GM21447 (cell line): ENCODE measurements around the gene ADRM1.
A peak's percentile ranks its signal among the peaks of the same experiment; 100 is the strongest.

ENCODE experiments used
- ATAC-seq: cut with Tn5 transposase; IDR thresholded peaks from one replicate; pipeline ENCODE4 v1.9.1; 2021; ENCODE audit not compliant: unreplicated experiment

Gene ADRM1

DNA sequence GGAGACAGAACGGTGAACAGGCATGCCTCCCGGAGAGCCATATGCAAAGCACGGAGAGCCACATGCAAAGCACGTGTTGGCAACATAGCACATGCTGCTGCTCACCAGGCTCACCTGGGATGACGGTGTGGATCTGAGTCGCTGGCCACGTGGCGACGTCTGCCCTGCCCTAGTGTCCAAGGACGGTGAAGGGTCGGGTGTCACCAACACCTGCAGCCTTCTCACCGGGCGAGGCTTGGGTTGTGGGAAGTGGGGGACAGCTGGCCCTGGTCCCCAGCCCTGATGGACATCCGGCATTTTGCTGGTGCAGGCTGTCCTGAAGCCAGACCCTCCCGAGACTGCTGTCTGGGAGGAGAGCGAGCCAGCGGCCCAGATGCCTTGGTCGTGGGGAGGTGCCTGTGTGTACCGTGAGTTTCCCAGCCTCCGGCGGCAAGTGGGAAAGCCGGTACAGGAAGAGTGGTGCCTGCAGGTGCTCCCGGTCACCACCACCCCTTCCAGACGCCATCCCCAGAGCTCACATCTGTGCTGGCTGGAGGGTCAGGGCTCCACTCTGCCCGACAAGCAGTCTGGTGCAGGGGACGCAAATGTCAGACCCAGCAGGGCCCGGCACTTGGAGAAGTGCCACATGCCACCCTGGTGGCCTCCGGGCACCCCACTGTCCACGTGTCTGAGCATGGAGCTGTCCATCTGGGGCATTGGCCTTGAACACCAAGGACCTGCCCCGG is 5.9 kb upstream of the ADRM1 start:
- no peak for ATAC-seq

DNA sequence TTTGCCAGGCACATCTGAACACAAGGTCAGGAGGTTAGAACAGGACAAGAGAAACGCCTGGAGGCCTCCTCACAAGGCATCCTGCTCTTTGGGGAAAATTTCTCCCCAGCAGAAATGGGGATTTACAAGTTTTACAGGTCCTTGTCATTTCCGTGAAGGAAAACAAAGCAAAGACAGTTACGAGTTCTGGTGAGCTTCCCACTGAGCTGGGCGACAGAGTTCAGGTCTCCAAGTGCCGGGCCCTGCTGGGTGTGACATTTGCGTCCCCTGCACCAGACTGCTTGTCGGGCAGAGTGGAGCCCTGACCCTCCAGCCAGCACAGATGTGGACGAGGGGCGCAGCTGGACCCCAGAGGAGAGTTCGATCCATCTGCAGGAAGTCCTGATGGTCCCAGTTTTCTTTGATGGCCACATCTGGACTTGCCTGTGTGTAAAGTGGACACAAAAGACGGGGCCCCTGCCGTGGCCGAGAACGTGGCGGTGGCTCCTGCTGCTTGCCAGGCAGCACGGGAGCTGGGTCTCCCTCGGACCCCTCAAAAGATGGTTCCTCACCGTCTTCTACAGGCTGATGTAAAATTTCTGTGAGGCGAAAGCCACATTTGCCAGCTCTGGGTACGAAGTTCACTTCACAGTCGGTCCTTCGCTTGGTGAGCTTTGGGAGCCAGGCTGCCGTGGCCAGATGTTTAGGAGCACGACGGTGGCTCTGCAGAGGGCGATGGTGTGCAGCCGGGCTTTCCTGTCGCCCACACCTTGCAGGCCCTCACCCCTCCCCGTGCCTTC is 5.2 kb upstream of the ADRM1 start:
- no peak for ATAC-seq

DNA sequence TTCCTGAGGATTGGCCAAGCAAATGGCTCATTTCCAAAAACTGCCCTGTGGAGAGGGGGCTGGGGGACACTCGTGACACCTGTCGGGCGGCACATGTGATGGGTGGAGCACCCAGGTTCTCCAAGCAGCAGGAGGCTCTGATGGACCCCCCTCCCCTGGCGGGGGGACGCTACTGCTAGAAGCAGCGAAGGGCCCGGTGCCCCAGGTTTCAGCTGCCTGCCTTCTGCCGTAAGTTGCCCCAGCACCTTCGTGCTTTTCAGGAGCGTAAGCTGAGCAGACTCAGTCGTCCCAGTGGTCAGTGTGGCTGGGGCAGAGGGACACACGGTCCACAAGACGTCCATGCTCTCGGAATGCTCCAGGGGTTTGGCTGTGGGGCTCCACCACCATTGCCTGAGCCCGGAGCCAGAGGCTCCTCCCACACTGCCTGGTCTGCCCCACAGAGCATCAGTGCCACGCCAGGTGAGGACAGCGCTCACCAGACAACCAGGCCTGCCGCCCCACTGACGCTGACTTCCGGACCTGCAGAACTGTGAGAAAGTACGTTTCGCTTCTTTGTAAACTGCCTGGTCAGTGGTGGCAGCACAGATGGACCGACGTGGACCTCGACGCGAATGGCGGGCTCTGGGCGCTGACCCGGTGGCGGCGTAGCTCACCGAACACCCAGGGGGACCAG is 4.1 kb upstream of the ADRM1 start:
- ATAC-seq, result no peak

DNA sequence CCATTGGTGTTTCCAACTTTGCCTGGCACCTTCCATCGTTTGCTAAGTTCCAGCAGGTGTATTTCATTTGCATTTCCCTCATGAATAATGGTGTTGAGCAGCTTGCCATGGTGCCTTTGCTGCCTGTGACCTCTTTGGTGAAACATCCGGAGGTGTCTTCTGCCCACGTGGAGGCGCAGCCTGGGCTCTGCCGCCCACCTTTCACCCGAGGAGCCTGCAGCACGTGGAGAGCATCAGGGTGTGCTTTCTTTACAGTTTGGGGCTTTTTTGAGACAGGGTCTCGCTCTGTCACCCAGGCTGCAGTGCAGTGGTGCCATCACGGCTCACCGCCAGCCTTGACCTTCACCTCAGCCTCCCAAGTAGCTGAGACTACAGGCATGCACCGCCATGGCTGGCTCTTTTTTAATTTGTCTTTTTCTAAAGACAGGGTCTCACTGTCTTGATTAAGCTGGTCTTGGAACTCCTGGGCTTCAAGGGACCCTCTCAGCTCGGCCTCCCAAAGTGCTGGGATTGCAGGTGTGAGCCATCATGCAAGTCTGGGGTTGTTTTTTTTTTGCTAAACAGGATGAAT is 3.0 kb upstream of the ADRM1 start:
- ATAC-seq, result no peak

DNA sequence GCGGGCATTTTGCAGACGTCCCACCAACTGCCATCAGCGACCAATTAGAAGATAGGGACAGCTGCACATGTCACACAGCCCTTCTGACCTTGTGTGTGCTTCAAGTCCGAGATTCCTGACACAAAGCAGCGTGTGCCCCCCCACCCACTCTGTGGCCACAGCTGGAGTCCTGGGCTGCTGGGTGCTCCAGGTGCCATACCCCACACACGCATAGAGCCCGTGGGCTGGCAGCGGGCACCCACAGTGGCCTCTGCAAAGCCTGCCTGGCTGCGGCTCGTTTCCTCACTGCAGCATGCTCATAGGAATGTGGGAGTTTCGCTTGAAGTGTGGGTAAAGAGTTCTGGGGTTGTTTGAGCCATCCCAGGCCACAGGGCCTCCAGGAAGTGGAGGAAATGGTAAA is 2.5 kb upstream of the ADRM1 start:
- ATAC-seq, result no peak

- no peak for ATAC-seq
These were observed 1.6 kb upstream of the ADRM1 start for GRCh38 chr20:62301111-62301668.

DNA sequence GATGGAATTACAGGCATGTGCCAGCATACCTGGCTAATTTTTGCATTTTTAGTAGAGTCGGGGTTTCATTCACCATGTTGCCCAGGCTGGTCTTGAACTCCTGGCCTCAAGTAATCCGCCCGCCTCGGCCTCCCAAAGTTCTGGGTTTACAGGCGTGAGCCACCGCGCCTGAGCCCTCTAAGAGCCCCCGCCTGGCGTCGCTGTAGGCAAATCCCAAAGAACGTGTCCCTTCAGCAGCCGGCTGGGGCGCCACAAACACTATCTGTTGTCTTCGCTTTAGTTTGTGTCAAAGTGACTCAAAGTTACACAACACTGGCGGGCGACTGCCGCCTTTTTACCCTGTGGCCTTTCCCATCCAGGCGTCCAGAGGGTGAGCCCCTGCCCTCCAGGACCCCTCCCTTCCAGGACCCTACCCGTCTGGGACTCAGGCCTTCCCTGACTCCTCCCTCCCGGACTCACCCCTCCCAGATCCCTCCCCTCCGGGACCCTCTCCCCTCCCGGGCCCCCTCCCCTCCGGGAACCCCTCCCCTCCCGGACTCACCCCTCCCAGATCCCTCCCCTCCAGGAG is 940 bp upstream of the ADRM1 start:
- peak; percentile 40 for ATAC-seq

DNA sequence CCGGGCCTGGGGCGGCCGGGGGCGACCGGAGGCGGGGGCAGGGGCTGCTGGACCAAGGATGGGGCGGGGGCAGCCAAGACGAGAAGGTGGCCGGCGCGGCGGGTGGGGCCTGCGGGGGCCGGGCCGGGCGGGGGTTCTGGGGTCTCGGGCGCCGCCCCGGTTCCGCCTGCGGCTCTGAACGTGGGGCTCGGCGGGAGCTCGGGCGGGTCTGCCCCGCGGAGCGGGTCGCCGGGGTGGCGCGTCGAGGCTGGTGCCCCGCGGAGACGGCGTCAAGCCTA is 204 bp downstream of the ADRM1 start:
- no peak for ATAC-seq

DNA sequence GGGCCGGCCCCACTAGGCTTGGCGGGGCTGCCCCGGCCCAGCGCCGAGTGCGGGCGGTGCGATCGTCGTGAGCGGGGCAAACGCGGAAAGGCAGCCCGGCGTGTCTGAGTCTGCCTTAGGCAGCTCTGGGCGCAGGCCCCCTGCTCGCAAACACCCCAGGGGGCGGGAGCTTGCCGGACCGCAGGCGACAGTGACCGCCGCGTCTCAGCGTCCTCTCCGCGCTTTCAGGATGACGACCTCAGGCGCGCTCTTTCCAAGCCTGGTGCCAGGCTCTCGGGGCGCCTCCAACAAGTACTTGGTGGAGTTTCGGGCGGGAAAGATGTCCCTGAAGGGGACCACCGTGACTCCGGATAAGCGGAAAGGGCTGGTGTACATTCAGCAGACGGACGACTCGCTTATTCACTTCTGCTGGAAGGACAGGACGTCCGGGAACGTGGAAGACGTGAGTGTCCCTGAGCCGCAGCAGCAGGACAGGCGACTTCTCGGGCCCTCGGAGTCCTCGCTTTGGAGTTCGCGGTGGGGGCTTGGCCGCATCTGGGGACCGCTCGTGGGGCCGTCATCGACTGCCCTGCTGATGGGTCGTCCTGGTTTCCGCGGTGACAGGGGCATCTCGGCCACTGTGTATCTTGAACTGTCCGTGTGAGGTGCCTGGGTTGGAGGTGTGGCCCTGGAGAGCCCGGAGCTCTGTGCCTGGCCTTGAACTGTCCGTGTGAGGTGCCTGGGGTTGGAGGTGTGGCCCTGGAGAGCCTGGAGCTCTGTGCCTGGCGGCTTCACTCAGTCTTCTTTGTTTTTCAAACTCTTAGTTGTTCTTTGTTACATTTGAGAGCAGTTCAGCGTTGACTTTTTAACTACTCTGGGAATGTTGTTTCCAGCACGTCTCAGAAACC is 786 bp downstream of the ADRM1 start:
- ATAC-seq, result no peak

DNA sequence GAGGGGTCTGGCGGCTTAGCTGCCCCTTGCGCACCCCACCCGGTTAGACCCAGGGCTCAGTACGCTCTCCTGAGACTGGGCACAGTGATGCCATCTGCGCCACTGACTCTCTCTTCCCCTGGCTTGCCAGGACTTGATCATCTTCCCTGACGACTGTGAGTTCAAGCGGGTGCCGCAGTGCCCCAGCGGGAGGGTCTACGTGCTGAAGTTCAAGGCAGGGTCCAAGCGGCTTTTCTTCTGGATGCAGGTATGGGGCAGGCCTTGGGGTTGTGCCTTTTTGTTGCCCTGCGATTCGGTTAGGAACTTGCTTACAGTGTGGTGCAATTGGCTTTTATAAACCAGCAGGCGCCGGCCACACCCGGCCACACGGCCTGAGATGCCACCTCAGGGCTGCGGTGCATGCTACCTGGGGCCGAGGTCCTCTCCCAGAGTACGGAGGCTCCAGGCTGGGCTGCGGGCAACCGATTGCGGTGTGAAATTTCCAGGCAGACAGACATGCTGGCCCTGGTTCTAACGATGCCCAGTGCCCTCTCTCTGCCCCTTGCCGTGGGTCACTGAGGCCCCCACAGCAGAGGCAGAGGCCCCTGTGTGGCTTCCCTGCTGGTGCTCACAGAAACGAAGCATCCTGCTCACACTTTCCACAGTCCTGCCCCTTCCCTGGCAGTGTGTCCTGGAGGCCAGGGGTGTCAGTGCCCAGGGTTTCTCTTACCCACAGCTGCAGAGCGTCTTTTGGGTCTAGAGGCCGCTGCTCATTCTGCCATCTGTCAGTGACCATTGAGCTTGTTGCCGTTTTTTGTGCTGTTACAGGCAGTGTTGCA is 1.7 kb downstream of the ADRM1 start:
- ATAC-seq, result no peak

DNA sequence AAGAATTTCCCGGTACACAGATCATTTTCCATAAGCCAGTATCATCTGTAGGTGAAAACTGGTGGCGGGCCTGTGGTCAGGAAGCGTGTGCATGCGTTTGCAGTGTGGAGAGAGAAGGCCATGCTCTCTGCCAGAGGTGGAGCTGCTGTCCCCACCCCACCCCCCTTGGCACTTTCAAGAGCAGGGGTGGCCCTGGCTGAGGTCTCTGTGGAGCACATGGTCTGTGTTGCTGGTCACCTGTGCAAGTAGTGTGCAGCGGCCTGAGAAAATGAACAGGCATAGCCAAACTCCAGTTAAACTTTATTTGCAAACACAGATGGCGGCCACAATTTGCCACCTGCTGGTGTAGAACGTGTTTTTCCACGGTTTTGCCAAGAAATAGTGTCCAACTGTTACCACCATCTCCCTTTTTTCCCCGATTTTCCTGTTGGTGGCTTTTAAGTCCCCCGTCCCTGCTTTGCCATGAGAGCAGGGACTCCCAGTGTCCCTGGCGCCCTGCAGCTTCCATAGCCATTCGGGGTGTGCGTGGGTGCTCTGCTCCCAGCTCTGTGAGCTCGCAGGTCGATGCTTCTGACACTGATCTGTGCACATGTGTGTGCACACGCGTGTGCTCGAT is 2.5 kb downstream of the ADRM1 start:
- ATAC-seq, result no peak

- no peak for ATAC-seq
These were observed 3.1 kb downstream of the ADRM1 start for GRCh38 chr20:62305765-62306413.

- ATAC-seq, result no peak
These were observed 3.8 kb downstream of the ADRM1 start for GRCh38 chr20:62306414-62307187.

DNA sequence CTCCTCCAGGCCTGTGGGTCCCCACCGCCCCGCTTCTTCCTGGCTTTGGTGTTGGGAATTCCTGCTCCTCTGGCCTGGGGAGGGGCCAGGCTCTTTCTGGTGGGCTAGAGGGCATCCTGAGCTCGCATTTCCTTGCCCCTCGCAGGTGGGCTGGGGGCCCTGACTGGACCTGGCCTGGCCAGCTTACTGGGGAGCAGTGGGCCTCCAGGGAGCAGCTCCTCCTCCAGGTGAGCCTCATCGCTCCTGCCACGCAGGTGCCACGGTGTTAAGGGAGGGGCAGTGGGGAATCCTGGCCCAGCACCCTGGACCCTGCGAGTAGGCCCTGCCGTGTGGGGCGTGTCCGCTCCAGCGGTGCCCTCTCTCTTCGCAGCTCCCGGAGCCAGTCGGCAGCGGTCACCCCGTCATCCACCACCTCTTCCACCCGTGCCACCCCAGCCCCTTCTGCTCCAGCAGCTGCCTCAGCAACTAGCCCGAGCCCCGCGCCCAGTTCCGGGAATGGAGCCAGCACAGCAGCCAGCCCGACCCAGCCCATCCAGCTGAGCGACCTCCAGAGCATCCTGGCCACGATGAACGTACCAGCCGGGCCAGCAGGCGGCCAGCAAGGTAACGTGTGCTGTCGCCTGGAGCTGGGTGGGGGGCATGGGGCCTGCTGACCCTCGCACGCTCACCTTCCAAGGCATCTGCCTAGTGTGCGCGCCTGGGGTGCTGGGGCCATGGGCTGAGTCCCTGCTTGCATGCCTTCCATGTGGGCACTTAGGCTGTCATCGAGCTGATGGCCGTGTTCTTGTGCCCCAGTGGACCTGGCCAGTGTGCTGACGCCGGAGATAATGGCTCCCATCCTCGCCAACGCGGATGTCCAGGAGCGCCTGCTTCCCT is 4.7 kb downstream of the ADRM1 start:
- no peak for ATAC-seq

GRCh38 chr20:62308102-62308822 is 5.5 kb downstream of the ADRM1 start:
- no peak for ATAC-seq
